HEK293 (cell line): ENCODE results near the gene ROM1.

Experiments
- KLF10 ChIP-seq: fragments of 450-650 bp; IDR thresholded peaks from 2 replicates; pipeline ENCODE4 v1.5.1; 2018; ENCODE audit warnings: missing biosample characterization, mild to moderate bottlenecking, missing genetic modification characterization
- KLF9 ChIP-seq: fragments of 450-650 bp; formaldehyde crosslinking; IDR thresholded peaks from 2 replicates; pipeline ENCODE4 v1.5.1; 2016; ENCODE audit warnings: missing biosample characterization, missing genetic modification characterization, low read depth
- SCRT2 ChIP-seq: fragments of 450-650 bp; formaldehyde crosslinking; IDR thresholded peaks from 2 replicates; pipeline ENCODE4 v1.5.1; 2016; ENCODE audit warnings: missing biosample characterization, missing genetic modification characterization
- ZNF157 ChIP-seq: fragments of 450-650 bp; formaldehyde crosslinking; IDR thresholded peaks from 2 replicates; pipeline ENCODE4 v1.5.1; 2016; ENCODE audit warnings: missing biosample characterization, missing genetic modification characterization
- ZNF175 ChIP-seq: fragments of 450-650 bp; formaldehyde crosslinking; IDR thresholded peaks from 2 replicates; pipeline ENCODE4 v1.5.1; 2016; ENCODE audit warnings: missing biosample characterization, missing genetic modification characterization
- ZNF274 ChIP-seq, 2 experiments: fragments of 200-500 bp in 1 of 2; fragments of 450-650 bp in 1 of 2; sonication (Bioruptor generic) in 1 of 2; formaldehyde crosslinking in 1 of 2; IDR thresholded peaks; 2 replicates each; pipeline versions ENCODE4 v1.5.1 to v1.6.1; 2014 to 2016; ENCODE audit warnings: borderline replicate concordance in 1 of 2, inconsistent platforms in 1 of 2, low read length in 1 of 2, missing biosample characterization in 1 of 2, missing genetic modification characterization in 1 of 2
- ZNF350 ChIP-seq: fragments of 450-650 bp; formaldehyde crosslinking; IDR thresholded peaks from 2 replicates; pipeline ENCODE4 v1.5.0; 2017; ENCODE audit warnings: missing biosample characterization, mild to moderate bottlenecking, missing genetic modification characterization
- ZNF510 ChIP-seq: fragments of 450-650 bp; formaldehyde crosslinking; IDR thresholded peaks from 2 replicates; pipeline ENCODE4 v1.5.1; 2018; ENCODE audit warnings: mild to moderate bottlenecking, missing genetic modification characterization, missing biosample characterization; ENCODE audit not compliant: insufficient replicate concordance
- ZNF530 ChIP-seq: fragments of 450-650 bp; formaldehyde crosslinking; IDR thresholded peaks from 2 replicates; pipeline ENCODE4 v1.5.1; 2016; ENCODE audit warnings: low read depth, missing biosample characterization, missing genetic modification characterization
- TF ChIP-seq, protein P1 (sequence below): fragments of 450-650 bp; formaldehyde crosslinking; IDR thresholded peaks from 2 replicates; pipeline ENCODE4 v1.5.1; 2016; ENCODE audit warnings: missing biosample characterization, missing genetic modification characterization
- TF ChIP-seq, protein P2 (sequence below): fragments of 450-650 bp; formaldehyde crosslinking; optimal IDR thresholded peaks from 2 replicates; pipeline ENCODE3; 2016; ENCODE audit warnings: missing biosample characterization, mild to moderate bottlenecking, missing genetic modification characterization
- TF ChIP-seq, protein P3 (sequence below): fragments of 450-650 bp; formaldehyde crosslinking; IDR thresholded peaks from 2 replicates; pipeline ENCODE4 v1.5.1; 2016; ENCODE audit warnings: missing biosample characterization, missing genetic modification characterization

DNA sequence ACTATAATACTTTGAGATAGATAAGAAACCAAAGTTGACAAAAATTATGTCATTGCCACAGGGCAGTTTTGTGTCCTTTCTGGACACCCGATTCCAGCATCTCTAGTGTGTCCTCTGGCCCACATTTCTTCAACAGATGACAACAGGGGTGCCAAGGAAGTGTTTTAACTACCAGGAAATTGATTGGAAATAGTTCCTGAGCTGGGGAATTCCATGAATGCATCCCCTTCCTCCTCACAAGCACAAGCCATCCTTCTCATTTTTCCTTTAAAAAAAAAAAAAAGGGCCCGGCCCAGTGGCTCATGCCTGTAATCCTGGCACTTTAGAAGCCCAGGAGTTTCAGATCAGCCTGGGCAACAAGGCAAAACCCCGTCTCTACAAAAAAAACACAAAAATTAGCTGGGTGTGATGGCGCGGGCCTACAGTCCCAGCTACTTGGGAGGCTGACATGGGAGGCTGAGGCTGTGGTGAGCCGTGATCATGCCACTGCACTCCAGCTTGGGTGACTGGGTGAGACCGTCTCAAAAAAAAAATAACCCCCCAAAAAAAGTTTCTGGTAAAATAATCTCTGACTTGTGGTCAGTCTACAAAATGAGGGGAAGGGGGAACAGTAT, 9.5 kb downstream of the ROM1 start:
- no peak for TF ChIP-seq ZNF350 (tag by site-specific recombination)
- TF ChIP-seq, protein P1, sequence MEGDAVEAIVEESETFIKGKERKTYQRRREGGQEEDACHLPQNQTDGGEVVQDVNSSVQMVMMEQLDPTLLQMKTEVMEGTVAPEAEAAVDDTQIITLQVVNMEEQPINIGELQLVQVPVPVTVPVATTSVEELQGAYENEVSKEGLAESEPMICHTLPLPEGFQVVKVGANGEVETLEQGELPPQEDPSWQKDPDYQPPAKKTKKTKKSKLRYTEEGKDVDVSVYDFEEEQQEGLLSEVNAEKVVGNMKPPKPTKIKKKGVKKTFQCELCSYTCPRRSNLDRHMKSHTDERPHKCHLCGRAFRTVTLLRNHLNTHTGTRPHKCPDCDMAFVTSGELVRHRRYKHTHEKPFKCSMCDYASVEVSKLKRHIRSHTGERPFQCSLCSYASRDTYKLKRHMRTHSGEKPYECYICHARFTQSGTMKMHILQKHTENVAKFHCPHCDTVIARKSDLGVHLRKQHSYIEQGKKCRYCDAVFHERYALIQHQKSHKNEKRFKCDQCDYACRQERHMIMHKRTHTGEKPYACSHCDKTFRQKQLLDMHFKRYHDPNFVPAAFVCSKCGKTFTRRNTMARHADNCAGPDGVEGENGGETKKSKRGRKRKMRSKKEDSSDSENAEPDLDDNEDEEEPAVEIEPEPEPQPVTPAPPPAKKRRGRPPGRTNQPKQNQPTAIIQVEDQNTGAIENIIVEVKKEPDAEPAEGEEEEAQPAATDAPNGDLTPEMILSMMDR = no peak
- no peak for TF ChIP-seq ZNF274 (IDR thresholded peaks at IDR 0.05; ENCODE audit: low read length)
- TF ChIP-seq ZNF274 (tag by site-specific recombination; IDR thresholded peaks at IDR 0.05; ENCODE audit: borderline replicate concordance) = no peak
- no peak for TF ChIP-seq KLF10 (tag by site-specific recombination)
- TF ChIP-seq, protein P2, sequence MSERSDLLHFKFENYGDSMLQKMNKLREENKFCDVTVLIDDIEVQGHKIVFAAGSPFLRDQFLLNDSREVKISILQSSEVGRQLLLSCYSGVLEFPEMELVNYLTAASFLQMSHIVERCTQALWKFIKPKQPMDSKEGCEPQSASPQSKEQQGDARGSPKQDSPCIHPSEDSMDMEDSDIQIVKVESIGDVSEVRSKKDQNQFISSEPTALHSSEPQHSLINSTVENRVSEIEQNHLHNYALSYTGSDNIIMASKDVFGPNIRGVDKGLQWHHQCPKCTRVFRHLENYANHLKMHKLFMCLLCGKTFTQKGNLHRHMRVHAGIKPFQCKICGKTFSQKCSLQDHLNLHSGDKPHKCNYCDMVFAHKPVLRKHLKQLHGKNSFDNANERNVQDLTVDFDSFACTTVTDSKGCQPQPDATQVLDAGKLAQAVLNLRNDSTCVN = no peak
- TF ChIP-seq KLF9 (tag by site-specific recombination) = no peak
- TF ChIP-seq ZNF157 = no peak
- TF ChIP-seq ZNF530 (tag by site-specific recombination) = no peak
- TF ChIP-seq ZNF510 (tag by site-specific recombination) = no peak
- TF ChIP-seq, protein P3, sequence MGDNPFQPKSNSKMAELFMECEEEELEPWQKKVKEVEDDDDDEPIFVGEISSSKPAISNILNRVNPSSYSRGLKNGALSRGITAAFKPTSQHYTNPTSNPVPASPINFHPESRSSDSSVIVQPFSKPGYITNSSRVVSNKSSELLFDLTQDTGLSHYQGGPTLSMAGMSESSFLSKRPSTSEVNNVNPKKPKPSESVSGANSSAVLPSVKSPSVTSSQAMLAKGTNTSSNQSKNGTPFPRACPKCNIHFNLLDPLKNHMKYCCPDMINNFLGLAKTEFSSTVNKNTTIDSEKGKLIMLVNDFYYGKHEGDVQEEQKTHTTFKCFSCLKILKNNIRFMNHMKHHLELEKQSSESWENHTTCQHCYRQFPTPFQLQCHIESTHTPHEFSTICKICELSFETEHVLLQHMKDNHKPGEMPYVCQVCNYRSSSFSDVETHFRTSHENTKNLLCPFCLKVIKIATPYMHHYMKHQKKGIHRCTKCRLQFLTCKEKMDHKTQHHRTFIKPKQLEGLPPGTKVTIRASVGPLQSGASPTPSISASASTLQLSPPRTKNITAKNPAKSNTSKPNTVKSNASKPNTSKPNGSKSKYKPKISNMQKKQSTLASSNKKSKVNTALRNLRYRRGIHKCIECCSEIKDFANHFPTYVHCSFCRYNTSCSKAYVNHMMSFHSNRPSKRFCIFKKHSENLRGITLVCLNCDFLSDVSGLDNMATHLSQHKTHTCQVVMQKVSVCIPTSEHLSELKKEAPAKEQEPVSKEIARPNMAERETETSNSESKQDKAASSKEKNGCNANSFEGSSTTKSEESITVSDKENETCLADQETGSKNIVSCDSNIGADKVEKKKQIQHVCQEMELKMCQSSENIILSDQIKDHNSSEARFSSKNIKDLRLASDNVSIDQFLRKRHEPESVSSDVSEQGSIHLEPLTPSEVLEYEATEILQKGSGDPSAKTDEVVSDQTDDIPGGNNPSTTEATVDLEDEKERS (tag by site-specific recombination) = no peak
- TF ChIP-seq ZNF175 (tag by site-specific recombination) = no peak
- TF ChIP-seq SCRT2 = no peak
